PC-3 (cell line): Measurements from ENCODE around the gene CYP8B1. TPM values are rescaled to one million over a fixed set of nuclear protein-coding genes. Genes with fewer than 3 reads are reported as not detected.

Experiments
- ATAC-seq: fragments of 200-7000 bp; cut with Tn5 transposase; 2 replicates; pipeline ENCODE4 v1.9.1; 2020; ENCODE audit warnings: mild to moderate bottlenecking, moderate library complexity
- BruUV-seq: library from RNA; stranded (reverse); fragments of 400-500 nt; replicated peaks from 2 replicates; lab custom pipeline; 2021; lab: Mats Ljungman, UMichigan
- CTCF ChIA-PET: fragments of 300-600 bp; sonication (Branson Sonifier 250); formaldehyde crosslinking; loops from one replicate; lab custom pipeline; 2022; ENCODE audit warnings: antibody characterized with exemption; lab: Charles Lee
- POLR2A ChIA-PET: fragments of 300-600 bp; sonication (Branson Sonifier 250); formaldehyde crosslinking; loops from one replicate; lab custom pipeline; 2022; ENCODE audit warnings: antibody characterized with exemption; ENCODE audit not compliant: unreplicated experiment; lab: Charles Lee
- DNase-seq: peaks from one replicate; pipeline ENCODE4 v3.0.0-alpha.2; 2015
- H2AFZ ChIP-seq: fragments of 300-600 bp; sonication (generic); 2 replicates; pipeline ENCODE4 v1.6.0; 2016; ENCODE audit warnings: antibody characterized with exemption, low read length
- H3F3A ChIP-seq: fragments of 300-600 bp; sonication (generic); one replicate; pipeline ENCODE4 v1.6.0; 2017; ENCODE audit warnings: antibody characterized with exemption, low read length, control low read depth, mild to moderate bottlenecking; ENCODE audit not compliant: unreplicated experiment
- H3K27ac ChIP-seq: fragments of 300-600 bp; sonication (generic); 2 replicates; pipeline ENCODE4 v1.5.1; 2016; ENCODE audit warnings: mild to moderate bottlenecking, low read length
- H3K27me3 ChIP-seq: fragments of 300-600 bp; sonication (generic); 2 replicates; pipeline ENCODE4 v1.6.1; 2016; ENCODE audit warnings: low read length, mixed read lengths
- H3K36me3 ChIP-seq: fragments of 300-600 bp; sonication (generic); 2 replicates; pipeline ENCODE4 v1.6.1; 2016; ENCODE audit warnings: low read depth, mixed run types, low read length, mixed read lengths
- H3K4me1 ChIP-seq: fragments of 300-600 bp; sonication (generic); 2 replicates; pipeline ENCODE4 v1.5.1; 2016; ENCODE audit warnings: low read length; ENCODE audit not compliant: insufficient read depth
- H3K4me2 ChIP-seq: fragments of 300-600 bp; sonication (generic); 2 replicates; pipeline ENCODE4 v1.6.0; 2016; ENCODE audit warnings: low read length
- H3K4me3 ChIP-seq: fragments of 300-600 bp; sonication (generic); 2 replicates; pipeline ENCODE4 v1.5.1; 2016; ENCODE audit warnings: mild to moderate bottlenecking, low read length, mixed read lengths
- H3K79me2 ChIP-seq: fragments of 300-600 bp; sonication (generic); 2 replicates; pipeline ENCODE4 v1.6.1; 2017; ENCODE audit warnings: low read length, mixed read lengths
- H3K9ac ChIP-seq: fragments of 300-600 bp; sonication (generic); 2 replicates; pipeline ENCODE4 v1.6.0; 2016; ENCODE audit warnings: mild to moderate bottlenecking, low read length
- H3K9me2 ChIP-seq: fragments of 300-600 bp; sonication (generic); replicated peaks from 2 replicates; pipeline ENCODE4 v1.6.1; 2016; ENCODE audit warnings: mixed run types, low read length, mixed read lengths
- H3K9me3 ChIP-seq: fragments of 300-600 bp; sonication (generic); 2 replicates; pipeline ENCODE4 v1.6.1; 2016; ENCODE audit warnings: low read length, mixed read lengths
- H4K20me1 ChIP-seq: fragments of 300-600 bp; sonication (generic); 2 replicates; pipeline ENCODE4 v1.6.1; 2016; ENCODE audit warnings: low read length, mixed read lengths
- CTCF ChIP-seq: fragments of 300-600 bp; sonication (generic); conservative IDR thresholded peaks from 2 replicates; pipeline ENCODE4 v1.5.1; 2017; ENCODE audit warnings: antibody characterized with exemption, low read depth, mild to moderate bottlenecking, low read length
- EZH2 ChIP-seq: fragments of 300-600 bp; sonication (generic); IDR thresholded peaks from one replicate; pipeline ENCODE4 v1.6.1; 2017; ENCODE audit warnings: antibody characterized with exemption, mild to moderate bottlenecking, low read length; ENCODE audit not compliant: unreplicated experiment
- EZH2phosphoT487 ChIP-seq: fragments of 300-600 bp; sonication (generic); IDR thresholded peaks from 2 replicates; pipeline ENCODE4 v1.6.1; 2018; ENCODE audit warnings: mild to moderate bottlenecking, antibody characterized with exemption, low read length, borderline replicate concordance
- intact Hi-C: fragments of 100-400 bp; cut with micrococcal nuclease; formaldehyde crosslinking; loops from 2 replicates; pipeline ENCODE4 v1.9.0; 2023
- total RNA-seq: library from RNA; depleted of rRNA; stranded (reverse); fragments of >200 nt; gene quantifications from 2 replicates; pipeline ENCODE4 v1.2.3, GENCODE V29; 2014

Gene CYP8B1
- total RNA-seq, 1 experiment from 2014 or later: not detected

DNA sequence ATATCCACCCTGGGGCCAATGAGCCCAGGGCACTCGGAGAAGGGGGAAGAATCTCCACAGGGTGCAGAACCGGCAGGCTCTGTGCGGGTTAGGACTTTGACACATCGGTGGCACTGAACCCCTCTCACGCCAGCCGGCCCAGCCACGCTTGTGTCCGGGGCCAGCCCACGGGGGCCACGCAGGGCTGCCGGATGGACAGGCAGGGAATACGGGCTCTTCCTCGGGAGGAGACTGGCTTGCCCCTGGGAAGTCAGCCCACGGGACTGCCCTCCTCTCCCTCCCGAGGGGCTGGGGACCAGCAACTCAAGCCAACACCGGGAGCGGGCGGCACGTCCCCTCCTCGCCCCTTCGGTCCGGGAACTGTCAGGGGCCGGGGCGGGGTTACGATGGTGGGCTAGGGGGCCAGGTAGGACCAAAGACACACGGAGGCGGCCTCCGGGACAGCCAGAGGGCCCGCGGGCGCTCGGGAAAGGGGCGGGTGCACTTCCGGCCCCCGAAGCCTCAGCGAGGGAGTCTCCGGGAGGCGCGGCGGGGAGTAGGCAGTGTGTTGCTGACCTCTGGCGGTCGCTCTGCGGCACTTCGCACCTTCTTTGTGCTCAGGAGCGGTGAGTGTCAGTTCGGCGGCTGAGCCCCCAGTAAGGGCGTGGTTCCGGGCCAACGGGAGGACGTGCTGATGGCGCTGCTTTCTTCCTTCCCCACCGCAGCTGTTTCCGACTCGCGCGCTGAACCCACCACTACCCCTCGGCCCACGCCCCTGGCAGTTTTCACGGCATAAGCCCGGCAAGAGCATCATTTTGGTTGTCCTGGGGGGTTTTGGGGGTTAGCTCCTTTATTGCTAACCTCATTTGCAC, 5.1 kb upstream of the CYP8B1 start:
- Histone ChIP-seq H3K27me3 (no peaks in the 10 kb centered on the region), H4K20me1 (no peaks in the 10 kb centered on the region), H3K79me2 (no peaks in the 10 kb centered on the region), H3K27ac (no peak overlapping the region), H3K36me3 (no peaks in the 10 kb centered on the region), H3K9me2 (no peaks in the 10 kb centered on the region), H3K4me2 (peak overlapping the region; percentile 89), H3K9me3 (no peaks in the 10 kb centered on the region), H2AFZ (peak overlapping the region; percentile 88), H3K4me3 (peak overlapping the region; percentile 68), H3F3A (no peaks in the 10 kb centered on the region), H3K9ac (peak overlapping the region; percentile 70), H3K4me1 (peaks cover 20% of the 10 kb centered on the region)
- peak; percentile 88 for DNase-seq
- ChIA-PET CTCF (interaction anchor here (0.5 kb wide), 1 partner anchor 53 kb away, joined by 3 read pairs; no protein-coding TSS in a partner anchor), POLR2A (no interaction called here)
- intact Hi-C loops: loop anchor here (1.0 to 5.0 kb wide), 4 partner anchors 42 to 649 kb away; no protein-coding TSS in a partner anchor
- no peak for TF ChIP-seq EZH2phosphoT487
- peak; percentile 88 for TF ChIP-seq CTCF
- BruUV-seq: no TSS peak
- ATAC-seq: peak; percentile 97

- peaks cover 19% of the 10 kb centered on the region for H3K4me1 ChIP-seq
- no peaks in the 10 kb centered on the region for H3K79me2 ChIP-seq
- no peaks in the 10 kb centered on the region for H3F3A ChIP-seq
- TF ChIP-seq EZH2phosphoT487 (no peak), CTCF (no peak), EZH2 (no peak)
- no peak overlapping the region for H3K9ac ChIP-seq
- no peak overlapping the region for H3K27ac ChIP-seq
- peak overlapping the region; percentile 89 for H3K4me2 ChIP-seq
- H3K27me3 ChIP-seq: no peaks in the 10 kb centered on the region
- ATAC-seq (no peak), DNase-seq (no peak)
- H3K4me3 ChIP-seq: peak overlapping the region; percentile 68; the same call in 1 of the 2 replicates
- H3K9me2 ChIP-seq: no peaks in the 10 kb centered on the region
- ChIA-PET CTCF (no interaction called here), POLR2A (no interaction called here)
- H2AFZ ChIP-seq: peak overlapping the region; percentile 88; the same call in 1 of the 2 replicates
- no peaks in the 10 kb centered on the region for H3K9me3 ChIP-seq
- intact Hi-C loops: loop anchor here (5.0 kb wide), 1 partner anchor 648 kb away; no protein-coding TSS in a partner anchor
- H3K36me3 ChIP-seq: no peaks in the 10 kb centered on the region
- no TSS peak for BruUV-seq
- no peaks in the 10 kb centered on the region for H4K20me1 ChIP-seq
Observed at GRCh38 chr3:42880183-42880582, 4.5 kb upstream of the CYP8B1 start.

- CTCF ChIA-PET: interaction anchor here (0.7 to 1.2 kb wide), 2 partner anchors 8 to 39 kb away, joined by 3 to 4 read pairs; no protein-coding TSS in a partner anchor
- BruUV-seq: no TSS peak
Observed at GRCh38 chr3:42877881-42878280, 2.2 kb upstream of the CYP8B1 start.

More at GRCh38 chr3:42877881-42878280, 2.2 kb upstream of the CYP8B1 start:
- intact Hi-C loops: no loop called here
- H3K4me3 ChIP-seq: no peak overlapping the region
- no peaks in the 10 kb centered on the region for H3K79me2 ChIP-seq
- no peak overlapping the region for H3K4me2 ChIP-seq
- peaks cover 5% of the 10 kb centered on the region; the same call in 1 of the 2 replicates for H3K4me1 ChIP-seq
- no peak overlapping the region for H2AFZ ChIP-seq
- no peaks in the 10 kb centered on the region for H3K9me2 ChIP-seq
- no peak overlapping the region for H3K9ac ChIP-seq
- TF ChIP-seq CTCF (no peak), EZH2 (no peak), EZH2phosphoT487 (no peak)
- H3K27me3 ChIP-seq: 0 out of 2 replicates have a peak, but pooled peaks cover under 1% of the 10 kb centered on the region
- DNase-seq: no peak
- no peak for ATAC-seq
- no peaks in the 10 kb centered on the region for H4K20me1 ChIP-seq
- H3K27ac ChIP-seq: no peak overlapping the region
- no peaks in the 10 kb centered on the region for H3K36me3 ChIP-seq
- no peaks in the 10 kb centered on the region for H3K9me3 ChIP-seq
- POLR2A ChIA-PET: no interaction called here
- no peaks in the 10 kb centered on the region for H3F3A ChIP-seq
